ENCODE results near the gene NNT.
"Not testable (repeated sequence)": the region's sequence is repeated elsewhere in the genome, so short reads cannot be mapped to it uniquely, and the experiment has no call there.

The NNT gene

DNA sequence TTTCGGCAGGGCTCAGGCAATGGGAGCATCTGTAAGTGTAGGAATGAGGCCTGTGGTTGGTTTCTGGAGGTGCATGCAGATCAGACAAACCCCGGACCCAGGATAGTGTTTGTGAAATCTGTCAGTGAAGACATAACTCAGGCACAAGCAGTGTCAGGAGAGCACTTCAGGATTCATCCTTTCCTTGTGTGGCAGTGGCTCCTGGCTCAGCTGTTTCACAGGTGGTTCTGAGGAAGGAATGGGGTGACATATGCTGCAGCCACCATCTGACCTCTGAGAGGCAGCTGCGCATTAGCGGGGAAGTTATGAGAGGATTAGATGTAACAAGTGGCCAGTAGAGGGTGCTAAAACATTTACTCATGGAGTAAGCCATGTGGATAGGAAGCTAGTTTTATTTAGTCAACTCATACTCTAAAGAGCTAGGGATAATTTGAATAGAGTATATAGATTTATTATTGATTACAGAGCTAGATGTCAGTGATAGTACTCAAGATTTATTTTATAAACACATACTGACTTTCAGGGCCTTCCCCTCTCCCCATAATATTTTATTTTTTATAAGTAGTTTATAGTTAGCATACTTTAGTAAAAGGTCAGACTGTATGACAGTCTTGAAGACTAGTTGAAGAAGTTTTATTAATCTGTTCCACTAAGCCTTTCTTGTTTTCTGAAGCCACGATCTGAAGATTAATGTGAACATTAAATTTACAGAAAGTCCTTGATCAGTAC is 28.4 kb downstream of the NNT start:
- peak; percentile 66 for DNase-seq

DNA sequence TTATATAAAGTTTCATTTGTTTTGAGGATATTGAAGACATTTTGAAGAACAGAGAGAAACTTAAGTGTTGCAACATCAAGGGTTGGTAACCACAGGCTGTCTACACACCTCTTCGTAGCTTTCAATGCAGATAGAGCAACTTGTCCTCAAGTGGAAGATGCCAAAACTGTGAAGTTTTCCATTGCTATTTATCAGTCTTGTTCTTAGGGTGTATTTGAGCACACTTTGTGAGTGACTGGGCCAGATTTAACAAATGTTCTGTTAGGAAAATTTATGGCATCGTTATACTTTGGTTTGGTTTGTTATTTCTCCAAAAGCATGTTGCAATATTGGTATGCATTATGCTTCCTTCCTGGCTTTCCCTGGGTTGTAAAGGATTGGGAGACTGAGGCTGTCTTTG is 31.6 kb downstream of the NNT start:
- DNase-seq = no peak

- no peak for DNase-seq
These were observed 32.4 kb downstream of the NNT start for GRCh38 chr5:43635374-43635773.

DNA sequence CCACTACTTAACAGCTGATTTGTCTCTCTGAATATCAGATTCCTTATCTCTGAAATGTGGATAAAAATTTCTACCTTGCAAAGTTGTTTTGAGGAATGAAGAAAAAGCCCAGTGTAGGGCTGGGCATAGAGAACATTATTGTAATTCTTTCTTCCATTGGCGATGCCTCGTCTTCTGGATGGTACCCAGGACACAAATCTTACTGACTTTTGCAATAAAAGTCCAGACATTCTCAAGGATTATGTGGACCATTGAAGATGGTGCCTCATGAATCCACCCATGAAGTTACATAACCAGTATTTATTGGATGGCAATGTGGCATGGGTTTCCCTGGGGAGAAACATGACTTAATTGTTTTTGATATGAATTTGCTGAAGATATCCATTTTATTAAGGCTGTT is 33.1 kb downstream of the NNT start:
- no peak for DNase-seq

GRCh38 chr5:43637416-43637815 is 34.4 kb downstream of the NNT start:
- DNase-seq = no peak

GRCh38 chr5:43638107-43638506 is 35.1 kb downstream of the NNT start:
- no peak for DNase-seq

DNA sequence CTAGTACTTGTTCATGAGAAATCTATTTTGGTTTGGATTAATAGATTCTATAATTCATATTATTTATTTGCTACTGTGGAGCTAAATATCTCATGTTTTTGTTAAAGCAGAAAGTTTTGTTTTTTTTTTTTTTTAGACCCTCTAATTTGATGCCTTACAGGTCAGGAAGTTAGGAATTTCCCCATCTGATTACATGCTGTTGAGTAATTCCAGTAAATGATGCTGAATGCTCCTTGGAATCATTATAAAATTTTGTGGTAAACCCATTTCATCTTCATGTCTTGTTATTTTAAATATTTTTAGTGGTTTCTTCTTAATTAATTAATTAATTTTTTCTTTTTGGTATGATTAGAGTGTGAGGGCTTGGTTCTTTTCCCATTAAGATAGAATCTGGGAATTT is 35.6 kb downstream of the NNT start:
- no peak for DNase-seq

GRCh38 chr5:43639566-43639965 is 36.6 kb downstream of the NNT start:
- no peak for DNase-seq

- no peak for DNase-seq
These were observed 39.4 kb downstream of the NNT start for GRCh38 chr5:43642428-43642827.

GRCh38 chr5:43643327-43643726 is 40.3 kb downstream of the NNT start:
- no peak for DNase-seq

DNA sequence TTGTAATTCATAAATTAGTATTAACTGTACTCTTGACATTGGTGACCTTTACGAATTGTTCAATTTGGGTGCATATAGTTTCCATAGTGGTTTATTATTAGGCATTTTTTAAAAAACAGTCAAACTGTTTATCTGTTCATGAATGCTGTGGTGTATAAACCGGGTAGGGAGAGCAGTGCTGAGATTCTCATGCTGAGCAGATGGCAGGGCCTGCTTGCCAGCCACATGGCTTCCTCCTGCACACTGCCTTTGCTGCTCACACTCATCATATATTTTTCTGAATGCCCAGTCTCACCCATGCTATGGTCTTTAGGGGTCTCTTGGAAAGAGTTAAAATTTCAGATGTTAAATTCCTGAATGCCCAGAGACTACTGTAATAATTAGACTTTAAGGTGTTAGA is 40.8 kb downstream of the NNT start:
- DNase-seq = no peak

GRCh38 chr5:43646992-43647391 is 44.0 kb downstream of the NNT start:
- no peak for DNase-seq

- DNase-seq = no peak
These were observed 44.8 kb downstream of the NNT start for GRCh38 chr5:43647789-43648188.

GRCh38 chr5:43648499-43649124 is 45.6 kb downstream of the NNT start:
- no peak for DNase-seq

DNA sequence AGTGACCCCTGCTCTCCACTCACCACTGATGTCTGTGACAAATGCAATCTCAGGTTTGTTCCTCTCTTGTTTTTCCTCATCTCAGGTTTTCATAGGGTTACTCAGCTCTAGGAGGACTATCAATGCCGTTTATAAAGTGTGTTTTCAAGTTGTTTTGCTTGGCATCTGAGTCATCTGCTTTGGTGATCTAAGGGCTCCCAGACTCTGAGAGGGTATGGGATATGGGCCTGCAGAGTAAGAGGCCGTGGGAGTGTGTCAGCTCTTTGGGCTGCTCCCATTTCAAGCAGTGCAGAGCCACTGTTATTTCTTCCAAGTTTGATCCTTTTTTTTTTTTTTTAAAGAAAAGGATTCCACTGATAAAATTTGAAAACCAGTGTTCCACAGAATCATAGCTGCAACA is 46.3 kb downstream of the NNT start:
- no peak for DNase-seq

GRCh38 chr5:43652537-43653302 is 49.7 kb downstream of the NNT start:
- no peak for DNase-seq

- DNase-seq = no peak
These were observed 55.5 kb downstream of the NNT start for GRCh38 chr5:43658509-43658908.

DNA sequence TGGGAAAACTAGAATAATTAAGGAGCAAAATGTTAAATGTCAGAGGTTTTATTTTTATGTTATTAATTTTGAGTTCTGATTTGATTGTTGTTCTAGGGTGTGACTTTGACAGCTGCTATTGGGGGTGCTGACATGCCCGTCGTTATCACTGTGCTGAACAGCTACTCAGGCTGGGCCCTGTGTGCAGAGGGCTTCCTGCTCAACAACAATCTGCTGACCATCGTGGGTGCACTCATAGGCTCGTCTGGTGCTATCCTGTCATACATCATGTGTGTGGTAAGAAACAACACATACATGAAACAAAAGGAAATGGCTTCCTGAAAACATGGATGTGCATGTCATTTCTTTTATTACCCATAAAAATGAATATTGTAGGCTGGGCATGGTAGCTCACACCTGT is 56.1 kb downstream of the NNT start:
- DNase-seq = no peak

DNA sequence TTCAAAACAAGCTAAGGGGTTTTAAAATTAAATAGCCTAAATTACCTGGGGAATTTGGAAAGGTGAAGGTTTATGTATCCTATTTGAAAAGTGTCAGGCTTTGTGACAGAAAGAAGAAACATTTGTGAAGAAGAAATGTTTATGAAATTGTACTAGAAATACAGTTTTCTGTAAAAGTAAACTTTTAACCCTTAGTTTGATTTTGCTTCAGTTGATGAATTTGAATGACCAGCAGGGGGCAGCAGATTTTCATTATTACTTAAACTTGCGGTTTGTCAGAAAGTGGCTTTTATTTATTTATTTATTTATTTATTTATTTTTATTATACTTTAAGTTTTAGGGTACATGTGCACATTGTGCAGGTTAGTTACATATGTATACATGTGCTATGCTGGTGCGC is 58.1 kb downstream of the NNT start:
- DNase-seq = no peak

DNA sequence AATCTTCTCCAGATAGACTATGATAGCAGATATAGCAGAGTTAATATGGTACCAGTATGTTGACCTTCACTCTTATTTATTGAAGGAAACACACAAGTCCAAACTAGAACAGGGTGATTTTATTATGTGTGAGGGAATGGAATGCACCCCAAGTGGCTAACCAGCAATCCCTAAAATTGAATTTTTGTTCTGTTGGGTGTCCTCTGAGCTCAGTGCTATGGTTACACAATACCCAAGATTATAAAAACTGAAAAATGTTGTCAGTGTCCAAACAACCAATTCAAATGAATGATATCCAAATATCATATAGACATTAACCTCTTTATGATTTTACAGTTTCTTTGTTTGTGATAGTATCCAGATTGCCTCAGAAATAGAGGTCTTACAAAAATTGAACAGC is 60.9 kb downstream of the NNT start:
- no peak for DNase-seq

GRCh38 chr5:43664501-43665040 is 61.6 kb downstream of the NNT start:
- no peak for DNase-seq

- DNase-seq = not testable (repeated sequence)
These were observed 62.8 kb downstream of the NNT start for GRCh38 chr5:43665749-43666148.

- not testable (repeated sequence) for DNase-seq
These were observed 63.7 kb downstream of the NNT start for GRCh38 chr5:43666728-43667127.

- DNase-seq = not testable (repeated sequence)
These were observed 64.4 kb downstream of the NNT start for GRCh38 chr5:43667379-43667778.
